Stimulated activated CD4-positive, alpha-beta T cell treated with anti-CD3 and anti-CD28 coated beads, Interleukin-2, amount 100 ng/mL, for 4 hours (primary cell): Measurements from ENCODE around the gene ZNF609.
"Not testable (repeated sequence)": the region's sequence is repeated elsewhere in the genome, so short reads cannot be mapped to it uniquely, and the experiment has no call there.

ENCODE experiments used
- DNase-seq: peaks from one replicate; pipeline ENCODE4 v3.0.0-alpha.2; 2020; ENCODE audit warnings: low read depth

Gene ZNF609

GRCh38 chr15:64586259-64586870 is 126.0 kb downstream of the ZNF609 start:
- no peak for DNase-seq

- no peak for DNase-seq
Observed at GRCh38 chr15:64586984-64587383, 126.6 kb downstream of the ZNF609 start.

GRCh38 chr15:64589435-64590084 is 129.2 kb downstream of the ZNF609 start:
- DNase-seq = no peak

GRCh38 chr15:64592845-64593244 is 132.5 kb downstream of the ZNF609 start:
- not testable (repeated sequence) for DNase-seq

GRCh38 chr15:64596701-64597476 is 136.5 kb downstream of the ZNF609 start:
- DNase-seq = no peak

GRCh38 chr15:64597477-64597822 is 137.1 kb downstream of the ZNF609 start:
- no peak for DNase-seq

GRCh38 chr15:64599226-64599625 is 138.8 kb downstream of the ZNF609 start:
- no peak for DNase-seq

GRCh38 chr15:64599716-64600115 is 139.3 kb downstream of the ZNF609 start:
- DNase-seq = no peak

GRCh38 chr15:64600794-64601193 is 140.4 kb downstream of the ZNF609 start:
- no peak for DNase-seq

- no peak for DNase-seq
Observed at GRCh38 chr15:64604319-64604718, 143.9 kb downstream of the ZNF609 start.

GRCh38 chr15:64607416-64607815 is 147.0 kb downstream of the ZNF609 start:
- DNase-seq = not testable (repeated sequence)

GRCh38 chr15:64610257-64610919 is 150.0 kb downstream of the ZNF609 start:
- no peak for DNase-seq

- no peak for DNase-seq
Observed at GRCh38 chr15:64611085-64611725, 150.8 kb downstream of the ZNF609 start.

GRCh38 chr15:64614519-64614918 is 154.1 kb downstream of the ZNF609 start:
- DNase-seq = no peak

GRCh38 chr15:64617727-64618126 is 157.3 kb downstream of the ZNF609 start:
- DNase-seq = no peak

GRCh38 chr15:64618138-64618537 is 157.8 kb downstream of the ZNF609 start:
- DNase-seq = no peak

GRCh38 chr15:64618540-64618939 is 158.2 kb downstream of the ZNF609 start:
- DNase-seq = no peak

- DNase-seq = no peak
Observed at GRCh38 chr15:64619880-64620839, 159.8 kb downstream of the ZNF609 start.

- DNase-seq = no peak
Observed at GRCh38 chr15:64621056-64621455, 160.7 kb downstream of the ZNF609 start.

- DNase-seq = no peak
Observed at GRCh38 chr15:64622410-64623260, 162.3 kb downstream of the ZNF609 start.
